Fibroblast of the aortic adventitia (primary cell): ENCODE data around the gene DHCR24. TPM values are rescaled to one million over a fixed set of nuclear protein-coding genes. Genes with fewer than 3 reads are reported as not detected.

Experiments
- DNase-seq: peaks from one replicate; pipeline ENCODE4 v3.0.0-alpha.2; 2010; ENCODE audit warnings: low read depth
- H3K4me3 ChIP-seq: 2 replicates; pipeline ENCODE4 v1.5.1; 2011; ENCODE audit warnings: low read depth, mild to moderate bottlenecking, control low read depth, low read length, moderate library complexity
- total RNA-seq: library from RNA; depleted of rRNA; stranded (reverse); fragments of >200 nt; gene quantifications from 2 replicates; pipeline ENCODE4 v1.2.3, GENCODE V29; 2012; ENCODE audit warnings: low replicate concordance
- TF ChIP-seq, protein P1 (sequence below): IDR thresholded peaks from 2 replicates; pipeline ENCODE4 v1.5.1; 2011; ENCODE audit warnings: mild to moderate bottlenecking, low read length, control low read depth, inconsistent platforms; ENCODE audit not compliant: insufficient read depth

DHCR24 gene
- total RNA-seq, 1 donor, result 123 TPM

DNA sequence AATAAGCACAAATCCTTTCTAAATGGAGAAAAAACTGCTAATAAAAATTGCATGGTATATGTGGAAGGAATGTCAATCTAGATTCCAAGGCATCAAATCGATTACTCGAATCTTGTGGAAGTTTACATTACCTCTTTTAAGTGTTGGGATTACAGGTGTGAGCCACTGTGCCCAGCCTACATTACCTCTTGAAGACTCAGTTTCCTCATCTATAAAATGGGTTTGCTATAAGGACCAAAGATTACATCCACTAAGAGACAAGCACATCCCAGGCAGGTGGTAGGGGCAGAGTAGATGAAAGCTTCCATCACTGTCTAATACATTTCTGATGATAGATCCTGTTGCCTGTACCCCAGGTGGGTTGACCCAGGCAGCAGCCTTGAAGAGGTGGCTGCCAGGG is 16.1 kb downstream of the DHCR24 start:
- TF ChIP-seq, protein P1, sequence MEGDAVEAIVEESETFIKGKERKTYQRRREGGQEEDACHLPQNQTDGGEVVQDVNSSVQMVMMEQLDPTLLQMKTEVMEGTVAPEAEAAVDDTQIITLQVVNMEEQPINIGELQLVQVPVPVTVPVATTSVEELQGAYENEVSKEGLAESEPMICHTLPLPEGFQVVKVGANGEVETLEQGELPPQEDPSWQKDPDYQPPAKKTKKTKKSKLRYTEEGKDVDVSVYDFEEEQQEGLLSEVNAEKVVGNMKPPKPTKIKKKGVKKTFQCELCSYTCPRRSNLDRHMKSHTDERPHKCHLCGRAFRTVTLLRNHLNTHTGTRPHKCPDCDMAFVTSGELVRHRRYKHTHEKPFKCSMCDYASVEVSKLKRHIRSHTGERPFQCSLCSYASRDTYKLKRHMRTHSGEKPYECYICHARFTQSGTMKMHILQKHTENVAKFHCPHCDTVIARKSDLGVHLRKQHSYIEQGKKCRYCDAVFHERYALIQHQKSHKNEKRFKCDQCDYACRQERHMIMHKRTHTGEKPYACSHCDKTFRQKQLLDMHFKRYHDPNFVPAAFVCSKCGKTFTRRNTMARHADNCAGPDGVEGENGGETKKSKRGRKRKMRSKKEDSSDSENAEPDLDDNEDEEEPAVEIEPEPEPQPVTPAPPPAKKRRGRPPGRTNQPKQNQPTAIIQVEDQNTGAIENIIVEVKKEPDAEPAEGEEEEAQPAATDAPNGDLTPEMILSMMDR, result no peak
- no peak overlapping the region for H3K4me3 ChIP-seq
- no peak for DNase-seq

GRCh38 chr1:54869173-54869851 is 17.7 kb downstream of the DHCR24 start:
- DNase-seq, result no peak
- TF ChIP-seq, protein P1, result no peak
- H3K4me3 ChIP-seq, result no peak overlapping the region

DNA sequence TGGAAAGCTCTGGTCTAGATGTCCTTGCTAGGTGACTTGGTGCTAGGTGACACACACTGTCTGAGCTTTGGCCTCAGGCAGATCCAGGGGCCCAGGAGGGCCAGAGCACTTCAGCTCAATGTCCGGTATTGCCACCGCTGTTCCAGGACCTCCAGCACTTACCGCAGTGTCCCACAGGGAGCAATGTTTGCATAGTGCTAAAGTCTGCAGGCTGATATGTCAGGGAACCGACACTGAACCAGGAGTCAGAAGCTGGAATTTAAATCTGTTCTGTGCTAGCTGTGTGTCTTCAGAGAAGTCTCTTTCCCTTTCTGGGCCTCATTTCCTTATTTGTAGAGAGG is 19.3 kb downstream of the DHCR24 start:
- TF ChIP-seq, protein P1, result no peak
- no peak for DNase-seq
- no peak overlapping the region for H3K4me3 ChIP-seq

DNA sequence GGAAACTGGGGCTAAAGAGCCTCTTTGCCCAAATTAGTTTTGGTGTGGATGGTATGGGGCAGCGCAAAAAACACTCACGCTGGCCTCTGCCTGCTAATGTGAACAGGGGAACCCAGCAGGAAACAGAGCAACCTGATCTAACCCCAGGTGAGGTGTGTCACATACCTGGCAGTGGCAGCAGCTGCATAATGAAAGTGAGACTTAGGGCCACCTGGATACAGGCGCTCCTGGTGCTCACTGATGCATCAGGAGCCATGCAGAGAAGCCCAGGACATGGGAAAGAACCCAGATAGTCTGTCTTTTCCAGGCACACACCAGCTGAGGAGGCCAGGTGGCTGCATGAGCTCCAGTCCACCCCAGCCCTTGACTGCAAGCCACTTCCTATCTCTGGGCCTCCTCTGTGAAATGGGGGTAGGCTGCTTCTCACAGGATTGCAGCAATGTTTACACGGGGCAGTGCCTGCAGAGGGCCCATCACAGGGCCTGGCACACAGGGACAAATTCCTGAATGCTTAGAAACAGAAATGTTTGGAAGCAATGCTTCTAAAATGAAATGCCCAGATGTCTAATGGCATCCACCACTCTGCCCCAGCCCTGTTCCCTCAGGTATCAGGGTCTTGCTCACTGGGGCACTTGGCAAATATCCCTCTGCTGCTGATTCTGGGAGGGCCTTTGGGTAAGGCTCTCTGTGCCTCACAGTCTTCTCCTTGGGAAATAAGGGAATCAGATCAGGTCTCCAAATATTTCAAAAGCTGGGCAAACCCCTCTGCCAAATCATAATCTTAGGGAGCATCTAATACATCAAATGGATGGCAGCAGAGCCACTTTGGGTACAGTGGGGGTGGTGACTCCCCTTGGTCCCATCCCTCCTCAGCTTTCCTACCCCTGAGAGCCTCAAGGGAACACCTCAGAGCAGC is 19.9 kb downstream of the DHCR24 start:
- TF ChIP-seq, protein P1, result no peak
- no peak for DNase-seq
- H3K4me3 ChIP-seq, result no peak overlapping the region

DNA sequence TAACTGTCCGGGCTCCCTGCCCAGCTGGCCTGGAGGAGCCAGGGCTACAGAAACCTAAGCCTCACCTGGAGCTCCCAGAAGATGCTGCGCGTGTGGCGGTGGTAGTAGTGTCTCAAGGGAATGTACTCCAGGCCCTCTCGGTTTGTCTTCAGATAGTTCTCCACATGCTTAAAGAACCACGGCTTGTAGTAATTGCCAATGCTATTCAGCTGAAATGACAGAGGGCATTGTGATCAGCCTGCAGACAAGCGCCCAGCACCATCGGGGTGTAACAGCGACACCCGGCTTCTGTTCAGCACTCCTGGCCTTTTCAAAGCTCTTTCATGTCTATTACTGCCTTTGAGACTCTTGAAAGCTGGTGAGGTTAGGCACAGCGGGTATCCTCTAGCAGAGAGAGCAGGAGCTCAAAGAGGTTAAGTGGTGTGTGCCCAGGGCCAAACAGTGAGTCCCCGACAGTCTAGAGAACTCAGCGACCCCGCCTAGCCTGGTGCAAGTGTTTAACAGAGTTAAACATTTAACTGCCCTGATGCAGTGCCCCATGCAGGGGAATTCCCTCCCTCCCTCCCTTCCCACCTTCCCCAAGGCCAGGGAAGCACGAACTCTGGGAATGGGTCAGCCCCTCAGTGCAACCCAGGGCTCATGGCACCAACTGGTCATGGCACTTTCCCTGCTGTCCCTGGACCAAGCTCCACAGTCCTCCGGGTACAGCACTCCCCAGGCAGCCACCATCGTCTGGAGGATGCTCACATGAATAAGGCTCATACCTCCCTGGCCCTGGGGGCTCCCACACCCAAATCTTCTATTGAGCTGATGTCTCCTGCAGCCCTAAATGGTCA is 21.5 kb downstream of the DHCR24 start:
- TF ChIP-seq, protein P1, result no peak
- no peak overlapping the region for H3K4me3 ChIP-seq
- DNase-seq, result no peak

GRCh38 chr1:54864460-54865208 is 22.4 kb downstream of the DHCR24 start:
- no peak for DNase-seq
- TF ChIP-seq, protein P1, result no peak
- H3K4me3 ChIP-seq, result no peak overlapping the region
